GM12878 (cell line): Measurements from ENCODE around the gene PIRT. TPM values are rescaled to one million over a fixed set of nuclear protein-coding genes. Genes with fewer than 3 reads are reported as not detected.

ENCODE experiments used
- ATAC-seq: fragments of 200-7000 bp; cut with Tn5 transposase; 3 replicates; pipeline ENCODE4 v1.9.1; 2020; ENCODE audit warnings: mild to moderate bottlenecking, moderate library complexity
- BruUV-seq: library from RNA; stranded (reverse); fragments of 400-500 nt; replicated peaks from 2 replicates; lab custom pipeline; 2021; lab: Mats Ljungman, UMichigan
- CTCF ChIA-PET: fragments of 300-600 bp; sonication (Branson Sonifier 250); formaldehyde crosslinking; extraction: SDS; loops from one replicate; lab custom pipeline; 2021; ENCODE audit warnings: inconsistent platforms; lab: Yijun Ruan, JAX
- POLR2A ChIA-PET: fragments of 350-600 bp; formaldehyde crosslinking; extraction: SDS; loops from one replicate; lab custom pipeline; 2021; ENCODE audit warnings: inconsistent platforms; lab: Charles Lee
- RAD21 ChIA-PET: fragments of 300-600 bp; sonication (Branson Sonifier 250); formaldehyde crosslinking; loops from one replicate; lab custom pipeline; 2023; ENCODE audit warnings: antibody characterized with exemption; ENCODE audit not compliant: unreplicated experiment; lab: Charles Lee
- SMC1A ChIA-PET: fragments of 300-600 bp; sonication (Branson Sonifier 250); formaldehyde crosslinking; loops from one replicate; lab custom pipeline; 2023; ENCODE audit not compliant: unreplicated experiment, uncharacterized antibody; lab: Charles Lee
- DNase-seq: peaks from one replicate; pipeline ENCODE4 v3.0.0-alpha.2; 2011; ENCODE audit warnings: low read depth, low spot score
- FAIRE-seq: peaks from 3 replicates; lab custom pipeline; 2011; peaks lifted over from hg19 to GRCh38; lab: Jason Lieb, UNC
- H2AFZ ChIP-seq: 2 replicates; pipeline ENCODE4 v1.6.0; 2011; ENCODE audit warnings: low read depth, low read length, control low read depth; ENCODE audit not compliant: control insufficient read depth
- H3K27ac ChIP-seq: 2 replicates; pipeline ENCODE4 v1.5.1; 2011; ENCODE audit warnings: control low read depth; ENCODE audit not compliant: control insufficient read depth, insufficient read depth
- H3K27me3 ChIP-seq, 2 experiments: replicated peaks in 1 of 2; 2 replicates each; pipeline versions ENCODE4 v1.6.0 to v1.6.1; 2011; ENCODE audit warnings: low read length in 1 of 2; ENCODE audit not compliant: control insufficient read depth in 2 of 2, insufficient read depth in 2 of 2
- H3K36me3 ChIP-seq, 2 experiments: 2 replicates each; pipeline ENCODE4 v1.5.1; 2011; ENCODE audit warnings: low read length in 1 of 2; ENCODE audit not compliant: control insufficient read depth in 2 of 2, insufficient read depth in 2 of 2
- H3K4me1 ChIP-seq: 2 replicates; pipeline ENCODE4 v1.6.1; 2011; ENCODE audit warnings: mild to moderate bottlenecking, low read length, moderate library complexity, mixed read lengths; ENCODE audit not compliant: control insufficient read depth, insufficient read depth
- H3K4me2 ChIP-seq: 2 replicates; pipeline ENCODE4 v1.6.0; 2011; ENCODE audit warnings: control low read depth; ENCODE audit not compliant: control insufficient read depth, insufficient read depth
- H3K4me3 ChIP-seq: fragments of 200-600 bp; sonication (generic); 2 replicates; pipeline ENCODE4 v1.5.1; 2016
- H3K79me2 ChIP-seq: 2 replicates; pipeline ENCODE4 v1.6.0; 2011; ENCODE audit warnings: low read length; ENCODE audit not compliant: control insufficient read depth, insufficient read depth
- H3K9ac ChIP-seq: 2 replicates; pipeline ENCODE4 v1.8.0; 2011; ENCODE audit warnings: low read length, control low read depth, mixed read lengths; ENCODE audit not compliant: control insufficient read depth, insufficient read depth
- H3K9me3 ChIP-seq: replicated peaks from 3 replicates; pipeline ENCODE4 v1.5.1; 2011; ENCODE audit warnings: mild to moderate bottlenecking, low read length; ENCODE audit not compliant: control insufficient read depth, insufficient read depth
- H4K20me1 ChIP-seq: 2 replicates; pipeline ENCODE4 v1.6.0; 2011; ENCODE audit not compliant: control insufficient read depth, insufficient read depth
- ASH2L ChIP-seq: fragments of 300-600, 200-600 bp; sonication (generic); IDR thresholded peaks from 2 replicates; pipeline ENCODE4 v1.6.1; 2017; ENCODE audit warnings: low read depth, mild to moderate bottlenecking, borderline replicate concordance
- BHLHE40 ChIP-seq, 2 experiments: fragments of 450-650 bp in 1 of 2; IDR thresholded peaks; 2 replicates each; pipeline ENCODE4 v1.6.1; 2011 to 2017; ENCODE audit warnings: low read depth in 2 of 2, borderline replicate concordance in 1 of 2, improper control_type of control experiment in 1 of 2, low read length in 1 of 2, mild to moderate bottlenecking in 1 of 2
- CBFB ChIP-seq: IDR thresholded peaks from 2 replicates; pipeline ENCODE4 v1.6.1; 2016; ENCODE audit warnings: antibody characterized with exemption, low read depth
- FOXM1 ChIP-seq: IDR thresholded peaks from 2 replicates; pipeline ENCODE4 v1.6.1; 2012; ENCODE audit warnings: low read depth, mild to moderate bottlenecking, inconsistent platforms, low read length, moderate library complexity
- JUND ChIP-seq: IDR thresholded peaks from 2 replicates; pipeline ENCODE4 v1.6.1; 2012; ENCODE audit warnings: low read depth, mild to moderate bottlenecking, low read length, improper control_type of control experiment, moderate library complexity
- KAT2A ChIP-seq: conservative IDR thresholded peaks from 2 replicates; pipeline ENCODE4 v1.6.1; 2011; ENCODE audit warnings: low read depth, low read length; ENCODE audit not compliant: control insufficient read depth
- MEF2A ChIP-seq: IDR thresholded peaks from 2 replicates; pipeline ENCODE4 v1.6.1; 2011; ENCODE audit warnings: low read depth, mild to moderate bottlenecking, low read length, moderate library complexity; ENCODE audit not compliant: insufficient read depth
- MXI1 ChIP-seq: fragments of 150-350 bp; IDR thresholded peaks from 2 replicates; pipeline ENCODE4 v1.6.1; 2011; ENCODE audit warnings: low read depth, mild to moderate bottlenecking, inconsistent platforms, low read length, improper control_type of control experiment
- MYC ChIP-seq: IDR thresholded peaks from 2 replicates; pipeline ENCODE4 v1.6.1; 2011; ENCODE audit warnings: mild to moderate bottlenecking, low read length, moderate library complexity, inconsistent platforms; ENCODE audit not compliant: insufficient read depth, insufficient replicate concordance, insufficient read length, severe bottlenecking
- SIN3A ChIP-seq: IDR thresholded peaks from 2 replicates; pipeline ENCODE4 v1.6.1; 2012; ENCODE audit warnings: low read depth, low read length, improper control_type of control experiment
- SMC3 ChIP-seq: IDR thresholded peaks from 2 replicates; pipeline ENCODE4 v1.6.1; 2011; ENCODE audit warnings: low read length, improper control_type of control experiment, borderline replicate concordance
- SPI1 ChIP-seq: IDR thresholded peaks from 2 replicates; pipeline ENCODE4 v1.6.1; 2011; ENCODE audit warnings: low read depth, mild to moderate bottlenecking, low read length, moderate library complexity, borderline replicate concordance; ENCODE audit not compliant: insufficient read depth
- WGBS: methylation state at CpG from one replicate; pipeline ENCODE4 v1.1.6; 2016; ENCODE audit warnings: low lambda C conversion rate; ENCODE audit not compliant: insufficient replicate concordance, insufficient coverage; ENCODE audit errors: missing lambda C conversion rate; 5-methylcytosine and 5-hydroxymethylcytosine counted together
- in situ Hi-C: fragments of 300-500 bp; cut with MboI; formaldehyde crosslinking; loops from 9 replicates; pipeline ENCODE4 v1.14.3; 2018; ENCODE audit warnings: mixed read lengths
- intact Hi-C: fragments of 100-400 bp; cut with micrococcal nuclease; formaldehyde crosslinking; loops from one replicate; pipeline ENCODE4 v1.14.2; 2022; ENCODE audit not compliant: unreplicated experiment
- polyA plus RNA-seq, 11 experiments: library from polyadenylated mRNA; depleted of rRNA in 4 of 11; unstranded in 6 of 11; stranded (reverse) in 5 of 11; fragments of >200 nt; fragmentation: Nextera tagmentation in 4 of 11; fragmentation: Illumina TruSeq in 1 of 11; extraction: Ambion mirVana in 4 of 11; extraction: Trizol in 1 of 11; gene quantifications; 1 replicate in 1 of 11; 2 replicates in 10 of 11; pipeline versions ENCODE4 v1.2.1 to v1.2.3, GENCODE V29; 2011 to 2016; ENCODE audit warnings: inconsistent platforms in 2 of 11, missing spikeins in 2 of 11, low read depth in 1 of 11
- total RNA-seq, 4 experiments: library from RNA; depleted of rRNA in 3 of 4; stranded (reverse); fragments of >200 nt in 3 of 4; fragmentation: Illumina TruSeq in 1 of 4; extraction: Trizol in 1 of 4; gene quantifications; 2 replicates each; pipeline versions ENCODE4 v1.2.1 to v1.2.3, GENCODE V29; 2013 to 2021
- TF ChIP-seq, protein P1 (sequence below): fragments of 450-650 bp; IDR thresholded peaks from 2 replicates; pipeline ENCODE4 v1.6.1; 2017; ENCODE audit warnings: mild to moderate bottlenecking, low read depth, inconsistent platforms; ENCODE audit not compliant: poor library complexity, severe bottlenecking
- TF ChIP-seq, protein P2 (sequence below): fragments of 450-650 bp; IDR thresholded peaks from 2 replicates; pipeline ENCODE4 v1.6.1; 2017; ENCODE audit warnings: mild to moderate bottlenecking
- TF ChIP-seq, protein P3 (sequence below): IDR thresholded peaks from 2 replicates; pipeline ENCODE4 v1.6.1; 2011; ENCODE audit warnings: borderline replicate concordance, low read depth, mild to moderate bottlenecking, moderate library complexity, mixed read lengths, low read length; ENCODE audit not compliant: insufficient read depth; ENCODE audit errors: extremely low read length

The PIRT gene
- total and polyA plus RNA-seq, 10 of the 15 experiments (the other 5 are each of a cell fraction or from before 2014, with no cell fraction given), result not detected

DNA sequence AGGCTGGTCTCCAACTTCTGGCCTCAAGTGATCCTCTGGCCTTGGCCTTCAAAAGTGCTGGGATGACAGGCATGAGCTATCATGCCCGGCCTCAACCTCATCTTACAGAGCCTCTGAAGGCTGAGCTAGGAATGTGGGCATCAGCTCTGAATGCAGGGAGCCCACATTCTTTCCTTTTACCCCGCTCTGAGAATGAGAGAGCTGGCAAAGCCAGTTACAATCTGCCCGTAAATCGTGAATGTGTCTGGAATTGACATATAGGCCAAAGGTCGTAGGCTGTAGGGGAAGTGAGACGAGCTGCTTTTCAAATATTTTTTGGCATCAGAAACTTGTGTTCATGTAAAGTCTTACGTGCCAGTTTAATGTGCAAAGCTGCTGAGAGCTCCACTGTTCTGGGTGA is 38.5 kb downstream of the PIRT start (continued):
- TF ChIP-seq, protein P1, sequence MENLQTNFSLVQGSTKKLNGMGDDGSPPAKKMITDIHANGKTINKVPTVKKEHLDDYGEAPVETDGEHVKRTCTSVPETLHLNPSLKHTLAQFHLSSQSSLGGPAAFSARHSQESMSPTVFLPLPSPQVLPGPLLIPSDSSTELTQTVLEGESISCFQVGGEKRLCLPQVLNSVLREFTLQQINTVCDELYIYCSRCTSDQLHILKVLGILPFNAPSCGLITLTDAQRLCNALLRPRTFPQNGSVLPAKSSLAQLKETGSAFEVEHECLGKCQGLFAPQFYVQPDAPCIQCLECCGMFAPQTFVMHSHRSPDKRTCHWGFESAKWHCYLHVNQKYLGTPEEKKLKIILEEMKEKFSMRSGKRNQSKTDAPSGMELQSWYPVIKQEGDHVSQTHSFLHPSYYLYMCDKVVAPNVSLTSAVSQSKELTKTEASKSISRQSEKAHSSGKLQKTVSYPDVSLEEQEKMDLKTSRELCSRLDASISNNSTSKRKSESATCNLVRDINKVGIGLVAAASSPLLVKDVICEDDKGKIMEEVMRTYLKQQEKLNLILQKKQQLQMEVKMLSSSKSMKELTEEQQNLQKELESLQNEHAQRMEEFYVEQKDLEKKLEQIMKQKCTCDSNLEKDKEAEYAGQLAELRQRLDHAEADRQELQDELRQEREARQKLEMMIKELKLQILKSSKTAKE, result no peak
- no peak for TF ChIP-seq FOXM1
- TF ChIP-seq, all 136 proteins: peak for 0

DNA sequence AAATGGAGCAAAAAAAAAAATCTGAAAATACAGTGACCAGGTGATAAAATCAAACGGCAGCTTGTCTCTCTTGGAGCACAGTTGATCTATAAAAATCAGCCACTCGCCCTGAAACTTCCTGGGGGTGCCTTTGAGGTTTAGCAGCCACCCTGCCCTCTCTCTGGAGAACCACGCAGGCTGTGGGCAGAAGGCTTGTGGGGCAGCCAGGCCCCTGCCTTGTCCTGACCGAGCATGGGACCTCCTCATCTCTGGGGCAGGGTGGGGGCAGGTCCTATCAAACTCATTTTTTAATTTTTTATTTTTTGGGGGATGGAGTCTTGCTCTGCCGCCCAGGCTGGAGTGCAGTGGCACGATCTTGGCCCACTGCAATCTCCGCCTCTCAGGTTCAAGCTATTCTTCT is 39.0 kb downstream of the PIRT start:
- Histone ChIP-seq H2AFZ (no peak overlapping the region), H3K27ac (no peak overlapping the region), H3K36me3 (no peaks in the 10 kb centered on the region), H3K4me3 (no peak overlapping the region), H3K4me2 (no peak overlapping the region), H3K9me3 (no peaks in the 10 kb centered on the region), H4K20me1 (no peaks in the 10 kb centered on the region), H3K79me2 (no peaks in the 10 kb centered on the region), H3K4me1 (no peaks in the 10 kb centered on the region), H3K27me3 (no peaks in the 10 kb centered on the region)
- BruUV-seq, result no TSS peak
- ATAC-seq (no peak), DNase-seq (no peak)
- ChIA-PET POLR2A (no interaction called here), CTCF (interaction anchor here (1.3 to 1.6 kb wide), 2 partner anchors 39 to 152 kb away, joined by 3 read pairs; partner anchors contain the start of gene PIRT)
- 7% methylated on average over 7 of the region's 7 CpGs for WGBS
- TF ChIP-seq, protein P2, sequence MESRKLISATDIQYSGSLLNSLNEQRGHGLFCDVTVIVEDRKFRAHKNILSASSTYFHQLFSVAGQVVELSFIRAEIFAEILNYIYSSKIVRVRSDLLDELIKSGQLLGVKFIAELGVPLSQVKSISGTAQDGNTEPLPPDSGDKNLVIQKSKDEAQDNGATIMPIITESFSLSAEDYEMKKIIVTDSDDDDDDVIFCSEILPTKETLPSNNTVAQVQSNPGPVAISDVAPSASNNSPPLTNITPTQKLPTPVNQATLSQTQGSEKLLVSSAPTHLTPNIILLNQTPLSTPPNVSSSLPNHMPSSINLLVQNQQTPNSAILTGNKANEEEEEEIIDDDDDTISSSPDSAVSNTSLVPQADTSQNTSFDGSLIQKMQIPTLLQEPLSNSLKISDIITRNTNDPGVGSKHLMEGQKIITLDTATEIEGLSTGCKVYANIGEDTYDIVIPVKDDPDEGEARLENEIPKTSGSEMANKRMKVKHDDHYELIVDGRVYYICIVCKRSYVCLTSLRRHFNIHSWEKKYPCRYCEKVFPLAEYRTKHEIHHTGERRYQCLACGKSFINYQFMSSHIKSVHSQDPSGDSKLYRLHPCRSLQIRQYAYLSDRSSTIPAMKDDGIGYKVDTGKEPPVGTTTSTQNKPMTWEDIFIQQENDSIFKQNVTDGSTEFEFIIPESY, result no peak
- TF ChIP-seq SIN3A, result no peak
- TF ChIP-seq, protein P3, sequence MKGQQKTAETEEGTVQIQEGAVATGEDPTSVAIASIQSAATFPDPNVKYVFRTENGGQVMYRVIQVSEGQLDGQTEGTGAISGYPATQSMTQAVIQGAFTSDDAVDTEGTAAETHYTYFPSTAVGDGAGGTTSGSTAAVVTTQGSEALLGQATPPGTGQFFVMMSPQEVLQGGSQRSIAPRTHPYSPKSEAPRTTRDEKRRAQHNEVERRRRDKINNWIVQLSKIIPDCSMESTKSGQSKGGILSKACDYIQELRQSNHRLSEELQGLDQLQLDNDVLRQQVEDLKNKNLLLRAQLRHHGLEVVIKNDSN, result no peak
- TF ChIP-seq KAT2A, result no peak
- no peak for TF ChIP-seq MYC
- no peak for TF ChIP-seq CBFB
- TF ChIP-seq ASH2L, result no peak
- TF ChIP-seq JUND, result no peak
- no peak for TF ChIP-seq MEF2A
- TF ChIP-seq BHLHE40 (IDR thresholded peaks at IDR 0.05; ENCODE audit: borderline replicate concordance in 1 of 2, low read depth in 2 of 2, low read length in 1 of 2), result no peak
- no peak for TF ChIP-seq SPI1
- TF ChIP-seq MXI1, result no peak
- no peak for TF ChIP-seq SMC3
- TF ChIP-seq, all 136 proteins: peak for 0
- SMC1A ChIA-PET, result no interaction called here
- in situ Hi-C loops (no loop called here), intact Hi-C loops (no loop called here)
- no peak overlapping the region for H3K9ac ChIP-seq
- FAIRE-seq, result no peak
- RAD21 ChIA-PET, result no interaction called here
